T-helper 1 cell treated with Interleukin-12 subunit alpha and Interleukin-12 subunit beta and Interleukin-4 antibody, amounts not matched to agents 30 μg/mL and 1 μg/mL, for 36 hours (primary cell): ENCODE measurements around the gene SFTPB.

Experiments used
- H3K27ac Mint-ChIP-seq: one replicate; pipeline ENCODE4 v1.8.0; 2021; ENCODE audit warnings: mild to moderate bottlenecking, mixed read lengths
- H3K27me3 Mint-ChIP-seq: one replicate; pipeline ENCODE4 v1.8.0; 2021; ENCODE audit warnings: low read depth, mixed read lengths
- H3K36me3 Mint-ChIP-seq: one replicate; pipeline ENCODE4 v1.8.0; 2021; ENCODE audit warnings: low read depth, mixed read lengths
- H3K4me1 Mint-ChIP-seq: one replicate; pipeline ENCODE4 v1.8.0; 2021; ENCODE audit warnings: low read depth, mixed read lengths
- H3K4me3 Mint-ChIP-seq: one replicate; pipeline ENCODE4 v1.8.0; 2021; ENCODE audit warnings: mild to moderate bottlenecking, moderate library complexity, mixed read lengths
- H3K9me3 Mint-ChIP-seq: one replicate; pipeline ENCODE4 v1.8.0; 2021; ENCODE audit warnings: mixed read lengths

The SFTPB gene

GRCh38 chr2:85611217-85611704 is 56.7 kb downstream of the SFTPB start:
- H3K4me3 Mint-ChIP-seq: peak overlapping the region; percentile 100
- peaks cover 16% of the 10 kb centered on the region for H3K36me3 Mint-ChIP-seq
- peak overlapping the region; percentile 96 for H3K27ac Mint-ChIP-seq
- H3K27me3 Mint-ChIP-seq: no peaks in the 10 kb centered on the region
- peaks cover 24% of the 10 kb centered on the region for H3K4me1 Mint-ChIP-seq
- no peaks in the 10 kb centered on the region for H3K9me3 Mint-ChIP-seq
